Gastrocnemius medialis (tissue), 4 donors: ENCODE measurements around the gene BSDC1.

Source experiments
- POLR2A ChIP-seq, 2 donors: fragments of 450-650 bp; IDR thresholded peaks; one replicate each; pipeline ENCODE4 v1.6.1; 2017; ENCODE audit warnings: antibody characterized with exemption in 2 of 2, mild to moderate bottlenecking in 2 of 2, moderate library complexity in 2 of 2
- TF ChIP-seq, protein P1 (sequence below), 5 experiments: fragments of 450-650 bp in 3 of 5; fragments of 200-600 bp in 2 of 5; sonication (generic) in 2 of 5; IDR thresholded peaks in 4 of 5; conservative IDR thresholded peaks in 1 of 5; 1 replicate in 4 of 5; 2 replicates in 1 of 5; pipeline ENCODE4 v1.5.1; 2016 to 2019; ENCODE audit warnings: antibody characterized with exemption in 5 of 5, mild to moderate bottlenecking in 3 of 5, moderate library complexity in 3 of 5

DNA sequence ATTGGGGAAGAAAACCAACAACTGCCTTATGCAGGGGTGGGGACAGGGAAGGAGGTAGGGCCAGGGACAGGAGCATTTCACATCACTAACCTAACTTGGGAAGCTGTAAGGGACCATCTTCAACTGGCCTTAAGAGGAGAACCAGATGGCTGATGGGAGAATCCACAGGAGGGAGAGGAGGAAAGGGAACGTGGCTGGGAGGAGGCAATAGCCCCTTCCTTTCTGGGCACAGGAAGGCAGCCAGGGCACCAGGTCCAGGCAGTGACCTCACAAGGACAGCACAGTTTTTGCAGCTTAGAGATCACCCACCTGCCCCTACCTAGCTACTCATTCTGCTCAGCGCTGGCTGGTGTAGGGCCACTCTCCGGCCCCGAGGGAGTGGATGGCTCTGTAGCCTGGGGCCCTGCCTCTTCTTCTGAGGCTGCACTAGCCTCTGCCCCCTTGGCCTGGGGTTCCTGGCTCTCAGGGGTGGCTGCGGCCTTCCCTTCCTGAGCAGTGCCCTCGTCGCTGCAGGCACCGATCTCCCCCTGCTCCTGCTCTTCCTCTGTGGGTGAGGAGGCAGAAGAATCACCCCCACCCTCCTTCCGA lies 59.9 kb downstream of the BSDC1 start:
- TF ChIP-seq, protein P1, sequence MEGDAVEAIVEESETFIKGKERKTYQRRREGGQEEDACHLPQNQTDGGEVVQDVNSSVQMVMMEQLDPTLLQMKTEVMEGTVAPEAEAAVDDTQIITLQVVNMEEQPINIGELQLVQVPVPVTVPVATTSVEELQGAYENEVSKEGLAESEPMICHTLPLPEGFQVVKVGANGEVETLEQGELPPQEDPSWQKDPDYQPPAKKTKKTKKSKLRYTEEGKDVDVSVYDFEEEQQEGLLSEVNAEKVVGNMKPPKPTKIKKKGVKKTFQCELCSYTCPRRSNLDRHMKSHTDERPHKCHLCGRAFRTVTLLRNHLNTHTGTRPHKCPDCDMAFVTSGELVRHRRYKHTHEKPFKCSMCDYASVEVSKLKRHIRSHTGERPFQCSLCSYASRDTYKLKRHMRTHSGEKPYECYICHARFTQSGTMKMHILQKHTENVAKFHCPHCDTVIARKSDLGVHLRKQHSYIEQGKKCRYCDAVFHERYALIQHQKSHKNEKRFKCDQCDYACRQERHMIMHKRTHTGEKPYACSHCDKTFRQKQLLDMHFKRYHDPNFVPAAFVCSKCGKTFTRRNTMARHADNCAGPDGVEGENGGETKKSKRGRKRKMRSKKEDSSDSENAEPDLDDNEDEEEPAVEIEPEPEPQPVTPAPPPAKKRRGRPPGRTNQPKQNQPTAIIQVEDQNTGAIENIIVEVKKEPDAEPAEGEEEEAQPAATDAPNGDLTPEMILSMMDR (IDR thresholded peaks at IDR 0.05 in 4 of 5, conservative IDR thresholded peaks at IDR 0.05 in 1 of 5): no peak
- TF ChIP-seq POLR2A (IDR thresholded peaks at IDR 0.05): no peak
